Measurements from ENCODE around the gene NTN1. TPM values are rescaled to one million over a fixed set of nuclear protein-coding genes. Genes with fewer than 3 reads are reported as not detected.

Gene NTN1
- total RNA-seq, 1 donor, result 0.36 TPM

DNA sequence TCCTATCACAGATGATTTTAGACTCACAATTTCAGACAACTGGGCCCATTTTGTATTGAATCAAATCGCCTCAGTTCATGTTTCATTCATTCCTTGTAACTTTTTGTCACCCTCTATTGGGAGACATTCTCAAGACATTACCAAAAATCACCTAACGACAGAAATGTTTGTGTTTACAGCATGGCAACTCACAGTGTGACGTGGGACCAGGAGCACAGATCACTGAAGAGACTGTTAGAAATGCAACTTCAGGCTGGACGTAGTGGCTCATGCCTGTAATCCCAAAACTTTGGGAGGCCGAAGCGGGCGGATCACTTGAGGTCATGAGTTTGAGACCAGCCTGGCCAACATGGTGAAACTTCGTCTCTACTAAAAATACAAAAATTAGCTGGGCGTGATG is 249.6 kb downstream of the NTN1 start:
- H3K9me3 ChIP-seq (ENCODE audit: low read depth, low read length), result no peaks in the 10 kb centered on the region
- no peaks in the 10 kb centered on the region for H3K27me3 ChIP-seq (ENCODE audit: insufficient read depth, low read length)
- TF ChIP-seq, protein P1, sequence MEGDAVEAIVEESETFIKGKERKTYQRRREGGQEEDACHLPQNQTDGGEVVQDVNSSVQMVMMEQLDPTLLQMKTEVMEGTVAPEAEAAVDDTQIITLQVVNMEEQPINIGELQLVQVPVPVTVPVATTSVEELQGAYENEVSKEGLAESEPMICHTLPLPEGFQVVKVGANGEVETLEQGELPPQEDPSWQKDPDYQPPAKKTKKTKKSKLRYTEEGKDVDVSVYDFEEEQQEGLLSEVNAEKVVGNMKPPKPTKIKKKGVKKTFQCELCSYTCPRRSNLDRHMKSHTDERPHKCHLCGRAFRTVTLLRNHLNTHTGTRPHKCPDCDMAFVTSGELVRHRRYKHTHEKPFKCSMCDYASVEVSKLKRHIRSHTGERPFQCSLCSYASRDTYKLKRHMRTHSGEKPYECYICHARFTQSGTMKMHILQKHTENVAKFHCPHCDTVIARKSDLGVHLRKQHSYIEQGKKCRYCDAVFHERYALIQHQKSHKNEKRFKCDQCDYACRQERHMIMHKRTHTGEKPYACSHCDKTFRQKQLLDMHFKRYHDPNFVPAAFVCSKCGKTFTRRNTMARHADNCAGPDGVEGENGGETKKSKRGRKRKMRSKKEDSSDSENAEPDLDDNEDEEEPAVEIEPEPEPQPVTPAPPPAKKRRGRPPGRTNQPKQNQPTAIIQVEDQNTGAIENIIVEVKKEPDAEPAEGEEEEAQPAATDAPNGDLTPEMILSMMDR (IDR thresholded peaks at IDR 0.05; ENCODE audit: extremely low read depth, low read depth, low read length), result no peak
- H3K4me1 ChIP-seq (ENCODE audit: insufficient read depth, low read length), result no peaks in the 10 kb centered on the region
- no peaks in the 10 kb centered on the region for H4K20me1 ChIP-seq (ENCODE audit: insufficient read depth, low read length)
- H3K4me2 ChIP-seq (ENCODE audit: insufficient read depth, low read length), result no peak overlapping the region
- DNase-seq (ENCODE audit: insufficient read length, low spot score, missing footprints), result no peak
- no peaks in the 10 kb centered on the region for H3K79me2 ChIP-seq (ENCODE audit: insufficient read depth, low read length)
- no peaks in the 10 kb centered on the region for H3K36me3 ChIP-seq (ENCODE audit: insufficient read depth, low read length)
- H3K27ac ChIP-seq (ENCODE audit: low read depth, low read length), result no peak overlapping the region
- no peak overlapping the region for H3K4me3 ChIP-seq (ENCODE audit: insufficient read depth, low read length)
- H2AFZ ChIP-seq (ENCODE audit: low read length), result no peak overlapping the region

DNA sequence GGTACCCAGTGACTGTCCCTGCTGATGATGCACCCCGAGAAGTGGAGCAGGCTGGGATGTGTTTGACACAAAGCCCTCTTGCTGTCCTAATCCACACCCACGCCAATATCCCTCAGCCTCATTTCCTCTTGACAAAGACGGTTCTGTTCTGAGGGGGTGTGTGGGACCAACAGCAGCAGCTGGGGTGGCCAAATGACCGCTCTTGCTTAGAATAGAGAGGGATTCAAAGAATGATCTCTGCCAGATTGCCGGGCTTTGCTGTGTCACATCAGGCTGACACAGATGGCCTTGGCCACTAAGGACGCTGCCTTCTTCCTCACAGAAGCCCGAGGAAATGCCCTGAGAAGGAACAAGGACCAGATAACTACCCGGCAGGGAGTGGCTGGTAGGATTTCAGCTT is 250.7 kb downstream of the NTN1 start:
- no peaks in the 10 kb centered on the region for H3K9me3 ChIP-seq (ENCODE audit: low read depth, low read length)
- no peak overlapping the region for H3K4me2 ChIP-seq (ENCODE audit: insufficient read depth, low read length)
- no peak overlapping the region for H2AFZ ChIP-seq (ENCODE audit: low read length)

DNA sequence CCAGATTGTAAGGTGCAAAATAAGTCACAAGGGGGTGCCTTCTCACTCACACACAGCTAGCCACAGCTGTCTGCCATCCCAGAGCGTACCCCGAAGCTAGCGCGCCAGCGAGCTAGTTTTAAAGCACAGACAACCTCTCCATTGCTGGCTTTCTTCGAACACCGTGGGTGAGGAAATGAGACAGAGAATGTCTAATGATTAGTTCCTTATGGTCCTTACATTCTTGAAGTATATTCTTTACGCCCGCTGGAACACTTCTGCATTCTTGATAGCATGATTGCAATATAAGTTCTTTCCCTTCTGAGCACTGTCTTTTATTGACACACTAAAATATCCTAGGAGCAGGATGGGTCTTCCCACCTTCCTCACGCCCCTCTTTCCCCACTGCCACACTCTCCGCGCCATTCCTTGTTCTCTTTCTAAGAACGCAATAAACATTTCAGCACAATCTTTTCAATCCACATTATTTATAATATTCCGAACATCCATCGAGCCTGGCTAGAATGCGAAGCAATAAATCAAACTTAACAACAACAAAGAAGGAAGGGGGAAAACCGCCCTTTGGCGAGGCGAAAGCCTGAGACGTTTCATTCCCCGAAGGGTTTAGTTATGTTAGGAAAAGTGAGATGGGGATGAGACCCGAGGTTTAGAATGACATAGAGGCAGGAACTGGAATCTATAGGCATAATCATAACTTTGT is 251.3 kb downstream of the NTN1 start:
- H2AFZ ChIP-seq (ENCODE audit: low read length), result no peak overlapping the region
- no peaks in the 10 kb centered on the region for H3K79me2 ChIP-seq (ENCODE audit: insufficient read depth, low read length)
- H4K20me1 ChIP-seq (ENCODE audit: insufficient read depth, low read length), result no peaks in the 10 kb centered on the region
- no peaks in the 10 kb centered on the region for H3K9me3 ChIP-seq (ENCODE audit: low read depth, low read length)
- no peaks in the 10 kb centered on the region for H3K27me3 ChIP-seq (ENCODE audit: insufficient read depth, low read length)
- TF ChIP-seq, protein P1 (IDR thresholded peaks at IDR 0.05; ENCODE audit: extremely low read depth, low read depth, low read length), result no peak
- H3K4me3 ChIP-seq (ENCODE audit: insufficient read depth, low read length), result no peak overlapping the region
- no peak overlapping the region for H3K27ac ChIP-seq (ENCODE audit: low read depth, low read length)
- no peaks in the 10 kb centered on the region for H3K36me3 ChIP-seq (ENCODE audit: insufficient read depth, low read length)
- DNase-seq (ENCODE audit: insufficient read length, low spot score, missing footprints), result no peak
- H3K4me2 ChIP-seq (ENCODE audit: insufficient read depth, low read length), result no peak overlapping the region
- H3K4me1 ChIP-seq (ENCODE audit: insufficient read depth, low read length), result no peaks in the 10 kb centered on the region

More for the DNA sequence above, 250.7 kb downstream of the NTN1 start:
- no peaks in the 10 kb centered on the region for H3K27me3 ChIP-seq (ENCODE audit: insufficient read depth, low read length)
- no peak overlapping the region for H3K27ac ChIP-seq (ENCODE audit: low read depth, low read length)
- no peak overlapping the region for H3K4me3 ChIP-seq (ENCODE audit: insufficient read depth, low read length)
- H3K4me1 ChIP-seq (ENCODE audit: insufficient read depth, low read length), result no peaks in the 10 kb centered on the region
- TF ChIP-seq, protein P1 (IDR thresholded peaks at IDR 0.05; ENCODE audit: extremely low read depth, low read depth, low read length), result no peak
- no peaks in the 10 kb centered on the region for H3K36me3 ChIP-seq (ENCODE audit: insufficient read depth, low read length)
- no peaks in the 10 kb centered on the region for H3K79me2 ChIP-seq (ENCODE audit: insufficient read depth, low read length)
- no peaks in the 10 kb centered on the region for H4K20me1 ChIP-seq (ENCODE audit: insufficient read depth, low read length)
- DNase-seq (ENCODE audit: insufficient read length, low spot score, missing footprints), result no peak

DNA sequence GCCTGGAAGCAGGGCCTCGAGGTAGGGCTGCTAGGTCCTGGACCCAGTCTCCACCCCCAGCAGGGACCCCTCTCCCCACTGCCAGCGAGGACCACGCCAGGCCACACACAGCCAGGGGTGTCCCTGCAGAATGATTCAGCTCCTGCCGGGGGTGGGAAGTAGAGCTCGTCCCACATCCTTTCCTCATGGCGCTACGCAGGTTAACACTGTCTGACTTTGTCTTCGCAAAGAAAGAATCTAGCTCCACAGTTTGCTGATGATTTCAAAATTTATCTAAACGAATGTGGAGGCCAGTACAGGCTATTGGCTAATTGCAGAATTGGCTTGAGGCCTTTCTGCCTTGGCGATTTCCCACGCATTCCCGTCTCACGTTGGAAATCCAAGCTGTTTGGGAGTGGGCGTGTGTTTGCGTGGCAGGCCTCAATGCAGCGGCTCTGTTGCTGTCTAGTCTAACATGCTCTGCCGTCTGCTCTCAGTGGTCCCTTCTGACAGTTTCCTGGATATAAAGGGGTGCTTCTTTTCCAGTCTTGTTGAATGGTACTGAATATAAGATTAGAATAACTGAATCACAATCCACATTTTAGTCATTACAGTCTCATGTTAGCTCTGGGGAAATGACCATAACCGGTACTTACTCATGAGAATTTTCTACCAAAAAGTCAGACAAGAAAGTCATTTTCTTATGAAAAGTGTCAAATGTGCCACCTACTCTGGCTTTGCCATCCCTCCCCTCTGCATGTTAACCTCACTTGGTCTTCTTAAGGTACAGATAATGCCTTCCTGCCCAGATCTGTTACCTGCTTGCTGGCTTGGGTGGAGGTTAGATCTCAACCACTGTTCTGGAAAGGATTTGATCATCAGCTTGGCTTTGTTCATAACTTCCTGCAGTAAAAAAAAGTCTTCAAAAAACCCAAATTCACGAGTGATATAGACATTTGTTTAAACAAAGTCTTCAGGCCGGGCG is 252.4 kb downstream of the NTN1 start:
- no peaks in the 10 kb centered on the region for H4K20me1 ChIP-seq (ENCODE audit: insufficient read depth, low read length)
- H3K9me3 ChIP-seq (ENCODE audit: low read depth, low read length), result no peaks in the 10 kb centered on the region
- TF ChIP-seq, protein P1 (IDR thresholded peaks at IDR 0.05; ENCODE audit: extremely low read depth, low read depth, low read length), result no peak
- H3K4me1 ChIP-seq (ENCODE audit: insufficient read depth, low read length), result no peaks in the 10 kb centered on the region
- no peaks in the 10 kb centered on the region for H3K36me3 ChIP-seq (ENCODE audit: insufficient read depth, low read length)
- no peak overlapping the region for H2AFZ ChIP-seq (ENCODE audit: low read length)
- H3K27me3 ChIP-seq (ENCODE audit: insufficient read depth, low read length), result no peaks in the 10 kb centered on the region
- H3K79me2 ChIP-seq (ENCODE audit: insufficient read depth, low read length), result no peaks in the 10 kb centered on the region
- H3K27ac ChIP-seq (ENCODE audit: low read depth, low read length), result no peak overlapping the region
- DNase-seq (ENCODE audit: insufficient read length, low spot score, missing footprints), result no peak
- H3K4me3 ChIP-seq (ENCODE audit: insufficient read depth, low read length), result no peak overlapping the region
- no peak overlapping the region for H3K4me2 ChIP-seq (ENCODE audit: insufficient read depth, low read length)
